Fibroblast of skin of abdomen (primary cell): Measurements from ENCODE around the gene CYTH3.

ENCODE experiments used
- DNase-seq: peaks from one replicate; pipeline ENCODE4 v3.0.0-alpha.2; 2013

The CYTH3 gene

GRCh38 chr7:6148724-6149360, 123.6 kb downstream of the CYTH3 start:
- DNase-seq = no peak

- no peak for DNase-seq
These were observed 124.8 kb downstream of the CYTH3 start for GRCh38 chr7:6147627-6148026.

GRCh38 chr7:6146666-6147065, 125.8 kb downstream of the CYTH3 start:
- DNase-seq = no peak

- DNase-seq = no peak
These were observed 128.4 kb downstream of the CYTH3 start for GRCh38 chr7:6143997-6144396.

GRCh38 chr7:6142871-6143380, 129.5 kb downstream of the CYTH3 start:
- no peak for DNase-seq

- DNase-seq = no peak
These were observed 133.0 kb downstream of the CYTH3 start for GRCh38 chr7:6139189-6139996.

GRCh38 chr7:6136475-6136874, 135.9 kb downstream of the CYTH3 start:
- no peak for DNase-seq

GRCh38 chr7:6133249-6133648, 139.2 kb downstream of the CYTH3 start:
- DNase-seq = no peak

- no peak for DNase-seq
These were observed 142.3 kb downstream of the CYTH3 start for GRCh38 chr7:6130007-6130587.

- no peak for DNase-seq
These were observed 144.2 kb downstream of the CYTH3 start for GRCh38 chr7:6128205-6128604.

- DNase-seq = no peak
These were observed 145.3 kb downstream of the CYTH3 start for GRCh38 chr7:6127110-6127490.

- no peak for DNase-seq
These were observed 148.6 kb downstream of the CYTH3 start for GRCh38 chr7:6123843-6124242.

- peak; percentile 26 for DNase-seq
These were observed 151.3 kb downstream of the CYTH3 start for GRCh38 chr7:6121141-6121540.

GRCh38 chr7:6117533-6117932, 154.9 kb downstream of the CYTH3 start:
- DNase-seq = no peak

- peak; percentile 59 for DNase-seq
These were observed 156.2 kb downstream of the CYTH3 start for GRCh38 chr7:6116211-6116610.
